Neural cell (in vitro differentiated cells): ENCODE data around the gene ACAN. TPM values are rescaled to one million over a fixed set of nuclear protein-coding genes. Genes with fewer than 3 reads are reported as not detected.

Source experiments
- H2AFZ ChIP-seq: fragments of 200-600, 300-800 bp; sonication (generic), shearing (Covaris generic); 2 replicates; pipeline ENCODE4 v1.6.0; 2014; ENCODE audit warnings: low read depth, mild to moderate bottlenecking, antibody characterized with exemption, low read length, moderate library complexity
- H3F3A ChIP-seq: fragments of 200-600 bp; shearing (Covaris generic); 2 replicates; pipeline ENCODE4 v1.6.1; 2016; ENCODE audit warnings: mild to moderate bottlenecking, moderate library complexity, mixed read lengths, antibody characterized with exemption, low read length; ENCODE audit not compliant: insufficient read depth, poor library complexity, severe bottlenecking
- H3K27ac ChIP-seq: fragments of 200-600, 300-800 bp; sonication (generic), shearing (Covaris generic); 2 replicates; pipeline ENCODE4 v1.5.1; 2014; ENCODE audit warnings: mild to moderate bottlenecking, low read length, moderate library complexity
- H3K27me3 ChIP-seq: fragments of 300-800, 200-600 bp; sonication (generic), shearing (Covaris generic); 2 replicates; pipeline ENCODE4 v1.6.0; 2014; ENCODE audit warnings: mild to moderate bottlenecking, low read depth, low read length, moderate library complexity; ENCODE audit not compliant: insufficient read depth
- H3K36me3 ChIP-seq: fragments of 300-800, 200-600 bp; sonication (generic), shearing (Covaris generic); 2 replicates; pipeline ENCODE4 v1.5.1; 2014; ENCODE audit warnings: mild to moderate bottlenecking, antibody characterized with exemption, low read length, moderate library complexity; ENCODE audit not compliant: insufficient read depth
- H3K4me2 ChIP-seq: fragments of 300-800, 200-600 bp; sonication (generic), shearing (Covaris generic); 2 replicates; pipeline ENCODE4 v1.6.0; 2014; ENCODE audit warnings: mild to moderate bottlenecking, low read length
- H3K4me3 ChIP-seq: fragments of 300-800, 200-600 bp; sonication (generic), shearing (Covaris generic); 2 replicates; pipeline ENCODE4 v1.5.1; 2014; ENCODE audit warnings: mild to moderate bottlenecking, low read length, moderate library complexity
- H3K79me2 ChIP-seq: fragments of 200-600 bp; shearing (Covaris generic); replicated peaks from 2 replicates; pipeline ENCODE4 v1.6.0; 2014; ENCODE audit warnings: mild to moderate bottlenecking, low read length, moderate library complexity; ENCODE audit not compliant: insufficient read depth
- H3K9ac ChIP-seq: fragments of 300-800, 200-600 bp; sonication (generic), shearing (Covaris generic); 2 replicates; pipeline ENCODE4 v1.6.1; 2016; ENCODE audit warnings: mild to moderate bottlenecking, low read length, mixed read lengths
- H3K9me2 ChIP-seq: fragments of 200-600 bp; shearing (Covaris generic); 2 replicates; pipeline ENCODE4 v1.6.1; 2016; ENCODE audit warnings: mild to moderate bottlenecking, low read length, mixed read lengths; ENCODE audit not compliant: insufficient read depth
- H3K9me3 ChIP-seq: fragments of 200-600, 300-800 bp; sonication (generic), shearing (Covaris generic); 2 replicates; pipeline ENCODE4 v1.6.1; 2016; ENCODE audit warnings: mild to moderate bottlenecking, mixed run types, low read length, moderate library complexity, mixed read lengths
- H4K20me1 ChIP-seq: fragments of 200-600 bp; shearing (Covaris generic); 2 replicates; pipeline ENCODE4 v1.6.1; 2016; ENCODE audit warnings: mild to moderate bottlenecking, mixed run types; ENCODE audit not compliant: insufficient read depth
- EP300 ChIP-seq: fragments of 450-650 bp; conservative IDR thresholded peaks from 2 replicates; pipeline ENCODE4 v1.6.1; 2014; ENCODE audit warnings: antibody characterized with exemption, mild to moderate bottlenecking, moderate library complexity; ENCODE audit not compliant: poor library complexity, severe bottlenecking
- EZH2 ChIP-seq: fragments of 200-600, 300-800 bp; shearing (Covaris generic), sonication (generic); IDR thresholded peaks from 2 replicates; pipeline ENCODE4 v1.6.1; 2014; ENCODE audit warnings: antibody characterized with exemption, low read length, borderline replicate concordance, mild to moderate bottlenecking; ENCODE audit not compliant: insufficient read depth, poor library complexity, severe bottlenecking
- MXI1 ChIP-seq: fragments of 450-650 bp; conservative IDR thresholded peaks from 2 replicates; pipeline ENCODE4 v1.6.1; 2014; ENCODE audit warnings: antibody characterized with exemption, mild to moderate bottlenecking; ENCODE audit not compliant: poor library complexity, severe bottlenecking
- POLR2AphosphoS5 ChIP-seq: IDR thresholded peaks from 2 replicates; pipeline ENCODE4 v1.6.1; 2012
- RAD21 ChIP-seq: fragments of 450-650 bp; conservative IDR thresholded peaks from 2 replicates; pipeline ENCODE4 v1.6.1; 2014; ENCODE audit warnings: antibody characterized with exemption, mild to moderate bottlenecking, moderate library complexity
- SMC3 ChIP-seq: fragments of 450-650 bp; conservative IDR thresholded peaks from 2 replicates; pipeline ENCODE4 v1.6.1; 2014; ENCODE audit warnings: antibody characterized with exemption, mild to moderate bottlenecking, moderate library complexity; ENCODE audit not compliant: poor library complexity
- TAF1 ChIP-seq: IDR thresholded peaks from 2 replicates; pipeline ENCODE4 v1.6.1; 2012; ENCODE audit warnings: low read depth
- polyA plus RNA-seq: library from polyadenylated mRNA; depleted of rRNA; stranded (reverse); fragments of >200 nt; gene quantifications from 2 replicates; pipeline ENCODE4 v1.2.3, GENCODE V29; 2014
- TF ChIP-seq, protein P1 (sequence below): IDR thresholded peaks from 2 replicates; pipeline ENCODE4 v1.6.1; 2012; ENCODE audit warnings: borderline replicate concordance
- TF ChIP-seq, protein P2 (sequence below): fragments of 450-650 bp; IDR thresholded peaks from 2 replicates; pipeline ENCODE4 v1.5.1; 2014; ENCODE audit warnings: antibody characterized with exemption, mild to moderate bottlenecking, moderate library complexity; ENCODE audit not compliant: poor library complexity, severe bottlenecking

ACAN gene
- polyA plus RNA-seq, 1 donor from 2014 or later, result not detected

DNA sequence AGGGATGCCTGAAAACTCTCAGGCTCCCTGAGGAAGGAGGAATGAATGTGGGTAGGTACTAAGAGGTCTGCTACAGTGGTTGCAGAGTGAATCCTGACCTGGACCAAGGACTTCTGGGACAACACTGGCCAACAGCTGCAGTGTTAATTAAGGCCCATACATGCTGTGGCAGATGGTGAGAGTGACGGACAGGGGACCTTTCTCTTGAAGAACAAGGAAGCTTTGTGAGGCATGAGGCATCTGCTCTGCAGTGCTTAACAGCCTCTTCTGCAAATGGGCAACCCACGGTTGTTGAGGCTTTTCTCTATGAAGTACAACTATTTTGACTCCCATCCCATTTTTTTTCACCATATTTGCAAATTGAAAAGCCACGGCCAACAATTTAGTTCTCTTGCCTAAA, 26.6 kb upstream of the ACAN start:
- H3K9me3 ChIP-seq, result no peaks in the 10 kb centered on the region
- H3K27ac ChIP-seq, result no peak overlapping the region
- no peaks in the 10 kb centered on the region for H3K9me2 ChIP-seq
- no peak overlapping the region for H3K4me2 ChIP-seq
- no peaks in the 10 kb centered on the region for H3K36me3 ChIP-seq
- H3F3A ChIP-seq, result no peaks in the 10 kb centered on the region
- no peak overlapping the region for H2AFZ ChIP-seq
- no peaks in the 10 kb centered on the region for H3K79me2 ChIP-seq
- H4K20me1 ChIP-seq, result no peaks in the 10 kb centered on the region
- H3K4me3 ChIP-seq, result no peak overlapping the region
- no peak for TF ChIP-seq MXI1
- no peak for TF ChIP-seq SMC3
- TF ChIP-seq RAD21, result no peak
- TF ChIP-seq, protein P1, sequence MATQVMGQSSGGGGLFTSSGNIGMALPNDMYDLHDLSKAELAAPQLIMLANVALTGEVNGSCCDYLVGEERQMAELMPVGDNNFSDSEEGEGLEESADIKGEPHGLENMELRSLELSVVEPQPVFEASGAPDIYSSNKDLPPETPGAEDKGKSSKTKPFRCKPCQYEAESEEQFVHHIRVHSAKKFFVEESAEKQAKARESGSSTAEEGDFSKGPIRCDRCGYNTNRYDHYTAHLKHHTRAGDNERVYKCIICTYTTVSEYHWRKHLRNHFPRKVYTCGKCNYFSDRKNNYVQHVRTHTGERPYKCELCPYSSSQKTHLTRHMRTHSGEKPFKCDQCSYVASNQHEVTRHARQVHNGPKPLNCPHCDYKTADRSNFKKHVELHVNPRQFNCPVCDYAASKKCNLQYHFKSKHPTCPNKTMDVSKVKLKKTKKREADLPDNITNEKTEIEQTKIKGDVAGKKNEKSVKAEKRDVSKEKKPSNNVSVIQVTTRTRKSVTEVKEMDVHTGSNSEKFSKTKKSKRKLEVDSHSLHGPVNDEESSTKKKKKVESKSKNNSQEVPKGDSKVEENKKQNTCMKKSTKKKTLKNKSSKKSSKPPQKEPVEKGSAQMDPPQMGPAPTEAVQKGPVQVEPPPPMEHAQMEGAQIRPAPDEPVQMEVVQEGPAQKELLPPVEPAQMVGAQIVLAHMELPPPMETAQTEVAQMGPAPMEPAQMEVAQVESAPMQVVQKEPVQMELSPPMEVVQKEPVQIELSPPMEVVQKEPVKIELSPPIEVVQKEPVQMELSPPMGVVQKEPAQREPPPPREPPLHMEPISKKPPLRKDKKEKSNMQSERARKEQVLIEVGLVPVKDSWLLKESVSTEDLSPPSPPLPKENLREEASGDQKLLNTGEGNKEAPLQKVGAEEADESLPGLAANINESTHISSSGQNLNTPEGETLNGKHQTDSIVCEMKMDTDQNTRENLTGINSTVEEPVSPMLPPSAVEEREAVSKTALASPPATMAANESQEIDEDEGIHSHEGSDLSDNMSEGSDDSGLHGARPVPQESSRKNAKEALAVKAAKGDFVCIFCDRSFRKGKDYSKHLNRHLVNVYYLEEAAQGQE, result no peak
- TF ChIP-seq EZH2, result no peak
- TF ChIP-seq EP300, result no peak
- no peak for TF ChIP-seq TAF1
- TF ChIP-seq, protein P2, sequence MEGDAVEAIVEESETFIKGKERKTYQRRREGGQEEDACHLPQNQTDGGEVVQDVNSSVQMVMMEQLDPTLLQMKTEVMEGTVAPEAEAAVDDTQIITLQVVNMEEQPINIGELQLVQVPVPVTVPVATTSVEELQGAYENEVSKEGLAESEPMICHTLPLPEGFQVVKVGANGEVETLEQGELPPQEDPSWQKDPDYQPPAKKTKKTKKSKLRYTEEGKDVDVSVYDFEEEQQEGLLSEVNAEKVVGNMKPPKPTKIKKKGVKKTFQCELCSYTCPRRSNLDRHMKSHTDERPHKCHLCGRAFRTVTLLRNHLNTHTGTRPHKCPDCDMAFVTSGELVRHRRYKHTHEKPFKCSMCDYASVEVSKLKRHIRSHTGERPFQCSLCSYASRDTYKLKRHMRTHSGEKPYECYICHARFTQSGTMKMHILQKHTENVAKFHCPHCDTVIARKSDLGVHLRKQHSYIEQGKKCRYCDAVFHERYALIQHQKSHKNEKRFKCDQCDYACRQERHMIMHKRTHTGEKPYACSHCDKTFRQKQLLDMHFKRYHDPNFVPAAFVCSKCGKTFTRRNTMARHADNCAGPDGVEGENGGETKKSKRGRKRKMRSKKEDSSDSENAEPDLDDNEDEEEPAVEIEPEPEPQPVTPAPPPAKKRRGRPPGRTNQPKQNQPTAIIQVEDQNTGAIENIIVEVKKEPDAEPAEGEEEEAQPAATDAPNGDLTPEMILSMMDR, result no peak
- no peak for TF ChIP-seq POLR2AphosphoS5
- no peak overlapping the region for H3K9ac ChIP-seq
- H3K27me3 ChIP-seq, result no peaks in the 10 kb centered on the region

DNA sequence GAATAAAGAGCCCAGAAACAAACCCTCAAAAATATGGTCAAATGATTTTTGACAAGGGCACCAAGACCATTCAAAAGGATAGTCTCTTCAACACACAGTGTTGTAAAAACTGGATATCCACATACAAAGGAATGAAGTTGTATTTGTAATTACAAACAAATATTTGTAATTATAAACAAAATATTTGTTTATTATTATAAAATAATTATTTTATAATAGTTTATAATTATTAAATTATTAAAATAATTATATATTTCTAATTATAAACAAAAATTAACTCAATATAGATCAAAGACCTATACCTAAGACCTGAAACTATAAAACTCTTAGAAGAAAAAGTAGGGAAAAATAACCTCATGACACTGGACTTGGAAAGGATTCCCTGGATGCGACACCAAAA, 23.3 kb upstream of the ACAN start:
- Histone ChIP-seq H3K4me2 (no peak overlapping the region), H4K20me1 (no peaks in the 10 kb centered on the region), H3K79me2 (no peaks in the 10 kb centered on the region), H3K27ac (no peak overlapping the region), H3K4me3 (no peak overlapping the region), H3K9me3 (no peaks in the 10 kb centered on the region), H3K27me3 (no peaks in the 10 kb centered on the region), H2AFZ (no peak overlapping the region), H3K9me2 (no peaks in the 10 kb centered on the region), H3F3A (no peaks in the 10 kb centered on the region), H3K9ac (no peak overlapping the region), H3K36me3 (no peaks in the 10 kb centered on the region)
- TF ChIP-seq RAD21 (no peak), POLR2AphosphoS5 (no peak), SMC3 (no peak), EZH2 (no peak), MXI1 (no peak), EP300 (no peak), TAF1 (no peak)
- TF ChIP-seq, protein P2, result no peak
- TF ChIP-seq, protein P1, result no peak
